ENCODE data around the gene FCN3.
A peak's percentile ranks its signal among the peaks of the same experiment; 100 is the strongest.

The FCN3 gene

GRCh38 chr1:27321813-27322568 lies 52.6 kb downstream of the FCN3 start, which contains the start of gene TMEM222:
Gene TMEM222 (plus strand): TSS chr1:27322163. CDS start chr1:27322198, 35 bp downstream.
- POLR2A ChIA-PET (ENCODE audit: low non-redundant PET), result no interaction called here
- no peak for TF ChIP-seq CTCF (conservative IDR thresholded peaks at IDR 0.05; ENCODE audit: low read depth)
- peak; percentile 97 for DNase-seq (ENCODE audit: low spot score)
- H3K27ac ChIP-seq, result peak within 1 kb of the TSS; percentile 88
- CTCF ChIA-PET, result interaction anchor here (1.6 kb wide), 1 partner anchor 11 kb away, joined by 8 read pairs; no protein-coding TSS in a partner anchor

Measured in RWPE1 (cell line).